SHP77 (cell line): ENCODE results near the gene HEXIM2.
A peak's percentile ranks its signal among the peaks of the same experiment; 100 is the strongest.
"Not testable (repeated sequence)": the region's sequence is repeated elsewhere in the genome, so short reads cannot be mapped to it uniquely, and the experiment has no call there.

Experiments
- DNase-seq, 2 experiments: peaks; one replicate each; lab custom pipeline; 2025; lab: John Stamatoyannopoulos, UW

Gene HEXIM2

DNA sequence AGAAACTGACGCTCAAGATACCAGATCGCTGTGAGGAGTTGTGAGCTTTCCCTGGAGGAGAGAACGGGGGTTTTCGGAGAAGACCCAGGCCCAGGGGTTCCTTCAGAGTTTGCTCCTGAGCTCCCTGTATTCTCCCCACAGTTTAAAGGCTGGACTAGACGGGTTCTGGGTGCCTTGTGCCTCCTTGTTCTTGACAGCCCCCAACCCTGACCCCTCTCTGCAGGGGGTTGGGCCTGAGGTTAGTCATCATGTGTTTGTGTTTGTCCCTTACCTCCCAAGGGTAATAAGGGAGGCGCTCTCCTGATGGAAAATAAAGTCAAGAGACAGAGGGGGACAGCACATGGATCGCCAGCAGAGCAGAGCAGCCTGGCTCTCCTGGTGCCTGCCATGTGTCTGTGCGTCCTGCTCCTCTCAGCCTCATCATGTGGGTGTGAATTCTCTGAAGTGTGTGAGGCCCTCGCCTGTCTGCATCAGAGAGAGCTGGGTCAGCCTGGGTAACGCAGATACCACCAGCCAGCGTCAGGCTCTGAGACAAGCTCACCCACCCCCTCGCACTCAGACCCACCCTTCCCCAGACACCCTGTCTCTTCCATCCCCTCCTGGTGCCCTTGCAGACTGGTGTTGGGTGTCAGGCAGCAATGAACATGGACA lies 8.7 kb downstream of the HEXIM2 start:
- no peak for DNase-seq

GRCh38 chr17:45170931-45171337 lies 9.3 kb downstream of the HEXIM2 start:
- no peak for DNase-seq

DNA sequence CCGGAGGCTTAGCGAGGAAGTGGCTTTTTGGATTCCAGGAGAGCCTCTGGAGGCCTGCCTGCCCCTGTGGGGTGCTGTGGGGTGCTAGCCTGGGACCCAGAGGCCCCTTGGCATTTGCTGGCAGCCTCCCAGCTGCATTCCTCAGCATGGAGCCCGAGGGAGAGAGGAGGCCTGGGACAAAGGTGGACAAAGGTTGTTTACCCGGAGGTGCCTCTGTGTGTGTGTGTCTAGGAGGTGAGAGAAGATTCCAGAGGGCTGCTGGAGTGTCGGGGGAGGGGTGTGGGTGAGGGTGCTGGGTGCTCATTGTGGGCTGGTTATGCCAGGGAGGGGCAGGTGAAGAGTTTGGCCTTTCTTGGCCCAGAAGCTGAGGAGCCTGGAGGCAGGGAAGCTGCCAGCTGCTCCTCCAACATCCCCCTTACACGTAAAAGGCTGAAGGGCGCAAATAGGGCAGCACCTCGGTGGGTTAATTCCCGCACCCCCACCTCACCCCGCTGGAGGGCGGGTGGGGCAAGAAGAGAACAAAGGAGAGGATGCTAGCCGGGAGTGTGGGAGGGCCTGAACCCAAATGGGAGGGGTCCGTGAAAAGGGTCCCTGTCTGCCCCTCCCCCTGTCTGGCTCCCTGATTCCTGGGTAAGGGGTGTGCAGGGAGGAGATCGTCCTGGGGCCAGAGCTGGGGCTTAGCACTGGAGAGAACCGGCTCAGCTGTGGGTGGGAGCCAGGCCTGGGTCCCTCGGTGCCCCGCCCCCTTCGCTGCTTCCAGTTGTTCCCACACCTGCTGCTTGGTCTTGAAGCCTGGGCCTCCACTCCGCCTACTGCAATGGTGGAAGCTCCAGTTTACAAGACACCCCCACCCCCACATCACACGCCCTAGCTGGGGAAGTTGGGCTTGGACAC lies 9.9 kb downstream of the HEXIM2 start:
- DNase-seq, result peak; percentile 50 to 87

DNA sequence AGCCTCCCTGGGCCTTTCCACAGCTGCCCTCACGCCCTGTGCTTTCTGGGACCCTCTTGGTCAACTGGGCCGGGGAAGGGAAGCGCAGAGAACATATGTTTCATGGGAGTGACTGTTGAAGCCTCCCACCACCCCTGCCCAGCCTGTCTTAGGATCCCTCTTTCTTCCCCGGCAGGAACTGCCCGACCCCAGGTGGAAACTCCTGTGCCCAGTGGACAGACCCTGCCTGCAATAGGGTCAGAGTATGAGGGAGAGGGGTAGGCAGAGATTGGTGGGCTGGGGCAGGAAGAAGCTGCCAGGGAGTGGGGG lies 10.5 kb downstream of the HEXIM2 start:
- no peak for DNase-seq

DNA sequence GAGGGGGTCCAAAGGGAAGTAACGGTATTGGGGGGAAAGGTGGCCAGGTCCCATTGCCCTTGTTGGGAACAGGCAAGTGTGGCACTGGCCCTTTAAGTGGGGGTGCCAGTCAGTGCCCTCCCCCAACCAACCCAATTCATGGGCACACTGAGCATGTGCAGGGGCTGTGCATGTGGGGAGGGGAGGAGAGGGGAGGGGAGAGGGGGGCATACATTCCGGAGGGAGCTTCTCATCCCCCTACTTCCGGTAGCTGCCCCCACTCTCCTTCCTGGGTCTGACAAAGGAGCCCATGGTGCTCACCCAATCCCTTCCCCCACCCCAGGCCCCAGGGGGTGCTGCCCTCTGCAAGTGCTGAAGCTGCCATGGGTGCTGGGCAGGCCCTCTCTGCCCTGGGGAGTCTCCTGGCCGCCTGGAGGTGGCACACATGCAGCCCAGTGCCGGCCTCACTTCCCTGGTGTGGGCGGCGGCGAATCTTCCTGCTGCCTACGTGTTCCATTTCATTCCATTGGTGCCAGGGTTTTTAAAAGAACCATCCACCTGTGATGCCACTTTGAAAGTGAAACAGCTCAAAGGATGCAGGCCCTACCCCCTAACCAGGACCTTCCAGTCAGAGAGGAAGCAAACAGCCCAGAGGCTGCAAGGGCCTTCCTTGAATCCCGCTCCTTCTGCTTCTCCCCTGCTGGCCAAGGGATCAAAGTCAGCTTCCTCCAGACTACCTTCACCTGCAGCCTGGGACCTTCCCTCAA lies 11.0 kb downstream of the HEXIM2 start:
- DNase-seq, result peak; percentile 90 to 94

DNA sequence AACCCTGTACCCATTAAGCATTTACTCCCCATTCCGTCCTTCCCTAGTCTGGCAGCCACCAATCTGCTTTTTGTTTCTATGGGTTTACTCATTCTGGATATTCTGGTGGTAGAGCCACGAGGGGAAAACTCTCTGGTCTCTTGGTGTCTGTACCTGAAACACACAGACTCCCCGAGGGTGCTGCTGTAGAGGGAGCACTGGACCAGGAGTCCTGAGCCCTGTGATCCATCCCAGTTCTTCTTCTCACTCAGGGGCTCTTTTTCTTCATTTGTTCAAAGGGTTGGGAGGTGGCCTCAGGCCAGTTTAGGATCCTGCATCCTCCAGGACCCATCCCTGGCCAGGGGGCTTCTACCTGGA lies 14.1 kb downstream of the HEXIM2 start:
- DNase-seq, result no peak

GRCh38 chr17:45177563-45177962 lies 15.9 kb downstream of the HEXIM2 start:
- no peak for DNase-seq

DNA sequence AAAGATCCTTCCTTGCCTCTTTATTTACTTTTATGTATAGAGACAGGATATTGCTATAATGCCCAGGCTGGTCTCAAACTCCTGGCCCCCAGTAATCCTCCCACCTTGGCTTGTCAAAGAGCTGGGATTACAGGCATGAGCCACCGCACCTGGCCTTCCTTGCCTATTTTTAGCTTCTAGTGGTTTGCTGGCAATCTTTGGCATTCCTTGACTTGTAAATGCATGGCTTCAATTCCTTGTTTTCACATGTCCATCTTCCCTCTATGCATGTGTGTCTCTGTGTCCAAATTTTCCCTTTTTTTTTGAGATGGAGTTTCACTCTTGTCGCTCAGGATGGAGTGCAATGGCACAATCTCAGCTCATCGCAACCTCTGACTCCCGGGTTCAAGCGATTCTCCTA lies 22.5 kb downstream of the HEXIM2 start:
- DNase-seq, result no peak

GRCh38 chr17:45186801-45187354 lies 25.2 kb downstream of the HEXIM2 start:
- no peak for DNase-seq

DNA sequence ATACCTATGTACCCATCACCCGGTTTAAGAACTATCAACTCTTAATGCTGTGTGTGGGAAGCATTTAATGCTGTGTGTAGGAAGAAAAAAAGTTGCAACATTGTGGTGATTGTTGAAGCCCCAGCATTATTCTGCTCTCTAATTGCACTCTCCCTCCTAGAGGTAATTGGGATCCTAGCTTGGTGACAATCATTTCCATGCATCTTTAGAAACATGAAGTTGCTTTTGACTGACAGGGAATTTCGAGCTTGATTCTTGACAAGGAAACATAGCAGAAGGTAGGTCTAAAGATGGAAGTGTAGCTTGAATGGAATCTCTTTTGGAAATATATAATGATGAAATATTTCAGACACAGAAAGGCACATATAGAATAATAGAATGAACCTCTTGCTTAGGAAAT lies 27.3 kb downstream of the HEXIM2 start:
- no peak for DNase-seq

- DNase-seq, result no peak
These were observed 29.0 kb downstream of the HEXIM2 start for GRCh38 chr17:45190503-45191255.

- DNase-seq, result no peak
These were observed 33.7 kb downstream of the HEXIM2 start for GRCh38 chr17:45195424-45195823.

DNA sequence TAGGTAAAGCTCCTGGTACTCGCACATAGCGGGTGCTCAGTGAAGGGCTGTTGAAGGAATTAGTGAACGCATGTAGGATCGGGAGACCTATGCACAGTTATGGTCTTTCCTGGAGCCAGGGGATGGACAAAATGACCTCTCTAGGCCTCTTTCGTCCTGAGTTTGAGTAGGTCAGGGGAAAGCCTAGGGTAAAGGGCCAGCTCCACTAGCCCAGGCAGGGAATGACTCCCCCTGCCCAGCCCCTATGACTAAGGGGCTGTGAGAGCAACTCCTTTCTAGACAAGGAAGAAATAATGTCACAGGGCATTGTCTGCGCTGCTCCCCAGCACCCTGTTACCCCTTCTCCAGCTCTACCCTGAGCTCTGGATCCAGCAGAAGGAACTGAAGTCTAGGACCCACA lies 35.4 kb downstream of the HEXIM2 start:
- DNase-seq, result no peak

GRCh38 chr17:45197555-45198334 lies 36.1 kb downstream of the HEXIM2 start:
- peak; percentile 84 to 85 for DNase-seq

DNA sequence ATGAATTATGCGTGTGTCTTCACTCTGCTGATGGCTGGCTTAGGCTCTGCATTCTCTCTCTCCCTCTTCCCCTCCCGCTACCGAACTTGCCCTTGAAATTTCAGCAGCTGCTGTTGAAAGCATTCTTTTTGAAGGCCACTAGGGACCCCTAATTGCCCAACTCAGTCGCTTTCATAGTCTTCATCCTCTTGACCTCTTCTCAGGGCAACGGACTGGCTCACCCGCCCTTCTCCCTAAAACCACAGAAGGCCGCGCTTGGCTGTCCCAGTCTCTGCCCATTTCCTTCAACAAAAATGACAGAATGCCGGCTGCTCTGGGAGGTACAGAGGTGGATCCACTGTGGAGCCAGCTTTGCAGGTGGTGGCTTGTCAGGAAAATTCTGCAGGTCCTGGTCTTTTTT lies 39.0 kb downstream of the HEXIM2 start:
- DNase-seq, result no peak

DNA sequence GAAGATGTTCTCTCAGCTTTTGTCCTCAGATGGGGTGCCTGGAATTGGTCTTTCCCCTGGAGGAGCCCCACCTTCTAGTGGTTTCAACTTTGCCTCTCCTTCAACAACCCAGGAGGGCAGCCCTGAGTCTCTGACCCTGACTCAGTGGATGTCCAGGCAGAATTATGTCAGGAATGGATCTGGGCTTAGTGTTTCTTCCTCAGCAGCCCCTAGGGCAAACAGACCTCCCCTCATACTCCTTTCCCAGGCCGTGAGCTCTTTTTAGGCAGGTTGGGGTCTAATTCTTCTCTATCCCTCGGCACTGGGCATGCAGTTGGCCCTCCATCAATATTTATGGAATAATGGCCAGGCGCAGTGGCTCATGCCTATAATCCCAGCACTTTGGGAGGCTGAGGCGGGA lies 39.8 kb downstream of the HEXIM2 start:
- DNase-seq, result no peak

- not testable (repeated sequence) for DNase-seq
These were observed 40.2 kb downstream of the HEXIM2 start for GRCh38 chr17:45201880-45202279.

DNA sequence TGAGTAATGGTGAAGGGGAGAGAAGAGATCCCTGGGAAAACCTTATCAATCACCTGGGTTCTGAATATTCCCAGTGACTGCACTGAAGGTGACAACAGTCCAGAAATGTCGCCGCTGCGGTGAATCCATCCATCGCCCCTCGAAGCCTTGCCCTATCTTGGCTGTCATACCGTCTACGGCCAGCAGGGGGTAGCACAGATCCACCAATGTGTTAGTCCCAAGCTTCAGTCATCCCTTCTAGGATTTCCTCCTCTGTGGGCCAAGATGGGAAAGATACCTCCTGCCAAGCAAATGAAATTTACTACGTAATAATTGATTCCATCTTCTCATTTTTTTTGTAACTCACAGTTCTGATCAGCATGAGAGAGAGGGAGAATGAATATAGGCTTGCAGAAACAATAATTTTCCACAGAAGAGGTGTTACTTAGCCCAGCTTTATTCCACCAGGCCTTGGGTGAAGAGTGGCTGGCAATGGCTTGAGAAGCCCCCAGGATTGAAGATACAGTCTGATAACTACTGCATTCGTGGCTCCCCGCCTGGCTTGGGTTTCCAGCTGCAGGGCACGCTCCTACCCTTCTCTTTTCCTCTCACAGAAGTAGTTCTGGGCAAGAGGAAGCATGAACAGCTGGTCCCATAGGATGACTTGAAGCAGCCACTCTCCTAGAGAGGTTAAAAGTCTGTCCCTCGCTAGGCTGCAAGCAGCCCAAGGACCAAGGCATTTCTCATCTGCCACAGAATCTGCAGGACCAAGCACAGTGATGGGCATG lies 57.4 kb downstream of the HEXIM2 start:
- DNase-seq, result peak; percentile 50 to 65
